Measurements from ENCODE around the gene DCLK1.

The DCLK1 gene

GRCh38 chr13:35744566-35745178, 386.5 kb downstream of the DCLK1 start:
- no peak for DNase-seq (ENCODE audit: low read depth)

GRCh38 chr13:35744144-35744543, 387.0 kb downstream of the DCLK1 start:
- DNase-seq (ENCODE audit: low read depth) = no peak

GRCh38 chr13:35743165-35743564, 388.0 kb downstream of the DCLK1 start:
- DNase-seq (ENCODE audit: low read depth) = no peak

- no peak for DNase-seq (ENCODE audit: low read depth)
Measured at GRCh38 chr13:35741657-35742056, 389.5 kb downstream of the DCLK1 start.

GRCh38 chr13:35736876-35737275, 394.3 kb downstream of the DCLK1 start:
- DNase-seq (ENCODE audit: low read depth) = no peak

- DNase-seq (ENCODE audit: low read depth) = peak; percentile 55
Measured at GRCh38 chr13:35733827-35734226, 397.4 kb downstream of the DCLK1 start.

GRCh38 chr13:35732565-35732964, 398.6 kb downstream of the DCLK1 start:
- no peak for DNase-seq (ENCODE audit: low read depth)

- no peak for DNase-seq (ENCODE audit: low read depth)
Measured at GRCh38 chr13:35731471-35731870, 399.7 kb downstream of the DCLK1 start.

- no peak for DNase-seq (ENCODE audit: low read depth)
Measured at GRCh38 chr13:35729926-35730627, 401.1 kb downstream of the DCLK1 start.

- no peak for DNase-seq (ENCODE audit: low read depth)
Measured at GRCh38 chr13:35727881-35728280, 403.3 kb downstream of the DCLK1 start.

- DNase-seq (ENCODE audit: low read depth) = peak; percentile 49
Measured at GRCh38 chr13:35724446-35724845, 406.7 kb downstream of the DCLK1 start.

GRCh38 chr13:35723821-35724220, 407.4 kb downstream of the DCLK1 start:
- peak; percentile 52 for DNase-seq (ENCODE audit: low read depth)

GRCh38 chr13:35723053-35723461, 408.1 kb downstream of the DCLK1 start:
- DNase-seq (ENCODE audit: low read depth) = peak; percentile 79

- peak; percentile 69 for DNase-seq (ENCODE audit: low read depth)
Measured at GRCh38 chr13:35722458-35723052, 408.6 kb downstream of the DCLK1 start.

- DNase-seq (ENCODE audit: low read depth) = peak; percentile 42
Measured at GRCh38 chr13:35720690-35721554, 410.3 kb downstream of the DCLK1 start.

GRCh38 chr13:35720290-35720689, 410.9 kb downstream of the DCLK1 start:
- DNase-seq (ENCODE audit: low read depth) = no peak

All from fibroblast of gingiva (primary cell).